Large intestine (tissue), 3 donors: ENCODE data around the gene NCOA7. TPM values are rescaled to one million over a fixed set of nuclear protein-coding genes. Genes with fewer than 3 reads are reported as not detected.
A peak's percentile ranks its signal among the peaks of the same experiment; 100 is the strongest.

Source experiments
- DNase-seq, 2 donors: peaks; one replicate each; pipeline versions ENCODE4 v3.0.0 to v3.0.0-alpha.2; 2013
- H3K27ac ChIP-seq: one replicate; pipeline ENCODE4 v1.5.1; 2013; ENCODE audit warnings: low read length
- H3K27me3 ChIP-seq: 2 replicates; pipeline ENCODE4 v1.6.1; 2013; ENCODE audit warnings: low read length; ENCODE audit not compliant: control insufficient read depth, insufficient read depth
- H3K36me3 ChIP-seq: 2 replicates; pipeline ENCODE4 v1.6.1; 2013; ENCODE audit warnings: low read length; ENCODE audit not compliant: control insufficient read depth, insufficient read depth
- H3K4me1 ChIP-seq: one replicate; pipeline ENCODE4 v1.6.1; 2013; ENCODE audit warnings: low read length; ENCODE audit not compliant: control insufficient read depth, insufficient read depth
- H3K4me3 ChIP-seq: one replicate; pipeline ENCODE4 v1.5.1; 2013; ENCODE audit warnings: low read length
- H3K9me3 ChIP-seq: one replicate; pipeline ENCODE4 v1.6.1; 2013; ENCODE audit warnings: mild to moderate bottlenecking, low read depth, low read length, moderate library complexity; ENCODE audit not compliant: control insufficient read depth
- WGBS: methylation state at CpG from one replicate; pipeline ENCODE4 v1.1.5; 2013; ENCODE audit warnings: low lambda C conversion rate; ENCODE audit not compliant: insufficient coverage; 5-methylcytosine and 5-hydroxymethylcytosine counted together
- polyA plus RNA-seq: library from polyadenylated mRNA; unstranded; fragments of 120-200 nt; gene quantifications from one replicate; pipeline ENCODE4 v1.2.1, GENCODE V29; 2013

The NCOA7 gene
- polyA plus RNA-seq, 1 donor: 78.7 TPM

DNA sequence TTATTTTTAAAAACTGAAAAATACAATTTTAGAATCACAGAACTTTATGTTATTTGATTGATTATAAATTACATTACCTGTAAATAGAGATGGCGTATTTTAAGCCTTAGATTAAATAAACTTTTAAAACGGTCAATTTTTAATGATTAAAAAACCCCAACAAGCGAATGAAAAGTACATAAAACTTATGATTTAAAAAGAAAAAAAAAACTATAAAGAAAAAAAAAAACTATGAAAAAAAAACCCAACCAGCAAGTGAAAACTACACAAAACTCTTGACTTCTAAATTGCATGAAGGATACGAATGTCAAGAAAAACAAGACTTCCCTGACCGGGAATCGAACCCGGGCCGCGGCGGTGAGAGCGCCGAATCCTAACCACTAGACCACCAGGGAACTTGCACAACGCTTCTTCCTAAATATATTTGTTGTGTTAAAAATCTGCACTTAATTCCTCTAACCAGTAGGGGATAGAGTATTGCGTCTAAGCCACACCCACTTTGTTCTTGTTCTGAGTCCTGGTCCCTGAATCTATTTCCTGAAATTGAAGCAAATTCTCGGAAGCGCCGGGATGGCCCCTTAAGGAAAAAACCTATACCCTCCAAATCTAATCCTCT is 10.7 kb upstream of the NCOA7 start:
- 85% methylated on average over 3 of the region's 17 CpGs for WGBS
- Histone ChIP-seq H3K4me1 (peaks cover 7% of the 10 kb centered on the region), H3K4me3 (peak overlapping the region; percentile 60), H3K9me3 (no peaks in the 10 kb centered on the region), H3K27me3 (no peaks in the 10 kb centered on the region), H3K36me3 (no peaks in the 10 kb centered on the region), H3K27ac (peak overlapping the region; percentile 95)
- DNase-seq: peak; percentile 90 to 95

DNA sequence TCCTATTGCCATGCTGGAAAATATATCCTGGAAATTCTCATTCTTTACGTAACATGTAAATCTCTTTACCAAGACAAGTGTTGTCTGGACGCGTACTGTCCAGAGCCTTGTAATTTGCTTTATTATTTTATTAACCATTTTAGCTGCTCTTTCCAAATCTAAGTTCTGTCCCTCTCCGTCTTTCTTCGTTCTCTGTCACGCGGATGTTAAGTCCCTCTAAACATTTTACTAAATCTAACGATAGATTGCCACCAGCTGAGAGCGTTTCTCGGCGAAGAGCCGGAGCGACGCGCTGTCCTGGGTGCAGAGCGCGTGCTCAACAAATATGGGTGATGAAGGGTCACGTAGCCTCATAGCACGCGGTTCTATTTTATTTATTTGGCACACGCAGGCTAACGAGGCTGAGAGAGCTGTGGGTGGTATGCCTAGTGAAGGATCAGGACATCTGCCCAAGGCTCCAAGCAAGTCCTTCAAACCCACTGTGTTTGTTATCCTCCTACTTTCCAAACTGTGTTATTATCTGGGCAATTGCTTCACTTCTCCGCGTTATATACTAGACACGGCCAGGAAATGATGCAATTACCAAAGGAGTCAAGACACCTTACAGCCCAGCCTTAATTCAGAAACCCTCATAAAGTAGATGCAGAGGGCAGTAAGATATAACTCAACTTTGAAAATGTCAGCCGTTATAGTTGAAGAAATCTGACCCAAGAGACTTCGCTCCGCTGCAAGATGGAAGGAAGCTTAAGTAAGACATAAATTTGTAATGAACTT is 10.0 kb upstream of the NCOA7 start:
- Histone ChIP-seq H3K27ac (peak overlapping the region; percentile 95), H3K36me3 (no peaks in the 10 kb centered on the region), H3K9me3 (no peaks in the 10 kb centered on the region), H3K4me1 (peaks cover 7% of the 10 kb centered on the region), H3K4me3 (peak overlapping the region; percentile 60), H3K27me3 (no peaks in the 10 kb centered on the region)
- peak; percentile 60 to 91 for DNase-seq
- WGBS: 0% methylated on average over 4 of the region's 28 CpGs

DNA sequence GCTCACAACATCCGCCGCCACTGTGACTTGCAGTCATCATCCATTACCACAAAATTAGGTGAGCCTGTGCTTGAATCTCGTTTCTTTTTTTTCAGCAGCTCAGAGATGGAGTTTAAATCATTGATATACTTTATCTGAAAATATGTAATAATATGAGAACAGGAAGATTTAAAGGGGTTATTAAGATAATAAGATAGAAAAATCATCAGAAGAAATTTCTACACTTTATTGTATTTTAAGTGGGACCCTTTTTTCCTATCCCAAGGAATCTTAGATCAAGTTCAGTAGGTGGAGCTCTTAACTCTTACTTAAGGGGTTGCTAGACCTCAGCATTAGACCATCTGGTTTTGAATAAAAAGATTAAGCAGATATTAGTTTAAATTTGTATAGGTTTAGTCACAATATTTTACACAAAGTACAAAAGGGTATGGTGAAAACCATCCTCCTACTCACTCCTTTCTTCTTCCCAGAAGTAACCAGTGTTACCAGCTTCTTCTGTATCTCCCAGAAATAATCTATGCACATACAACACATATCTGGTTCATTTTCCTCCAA is 9.4 kb upstream of the NCOA7 start:
- H3K4me3 ChIP-seq: peak overlapping the region; percentile 60
- H3K27ac ChIP-seq: peak overlapping the region; percentile 95
- H3K27me3 ChIP-seq: no peaks in the 10 kb centered on the region
- H3K9me3 ChIP-seq: no peaks in the 10 kb centered on the region
- DNase-seq: peak in 1 of 2 donors; percentile 24
- 0% methylated on average over 2 of the region's 3 CpGs for WGBS
- no peaks in the 10 kb centered on the region for H3K36me3 ChIP-seq
- H3K4me1 ChIP-seq: peaks cover 7% of the 10 kb centered on the region

DNA sequence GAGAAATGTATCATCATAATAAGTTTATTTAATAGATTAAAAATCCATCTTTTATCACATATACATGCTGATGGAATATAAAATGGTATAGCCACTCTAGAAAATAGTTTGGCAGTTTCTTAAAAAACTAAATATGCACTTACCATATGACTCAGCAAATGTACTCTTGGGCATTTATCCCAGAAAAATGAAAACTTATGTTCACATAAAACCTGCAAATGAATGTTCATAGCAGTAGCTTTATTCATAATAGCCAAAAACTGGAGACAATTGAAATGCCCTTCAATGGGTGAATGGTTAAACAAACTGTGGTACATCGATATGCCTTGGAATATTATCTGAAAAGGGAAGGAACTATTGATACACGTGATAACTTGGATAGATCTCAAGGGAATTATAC is 6.4 kb upstream of the NCOA7 start:
- no peak for DNase-seq
- no CpG with 5 or more reads among the region's 2 CpGs for WGBS
- Histone ChIP-seq H3K27ac (no peak overlapping the region), H3K4me1 (peaks cover 6% of the 10 kb centered on the region), H3K36me3 (no peaks in the 10 kb centered on the region), H3K9me3 (no peaks in the 10 kb centered on the region), H3K4me3 (no peak overlapping the region), H3K27me3 (no peaks in the 10 kb centered on the region)

DNA sequence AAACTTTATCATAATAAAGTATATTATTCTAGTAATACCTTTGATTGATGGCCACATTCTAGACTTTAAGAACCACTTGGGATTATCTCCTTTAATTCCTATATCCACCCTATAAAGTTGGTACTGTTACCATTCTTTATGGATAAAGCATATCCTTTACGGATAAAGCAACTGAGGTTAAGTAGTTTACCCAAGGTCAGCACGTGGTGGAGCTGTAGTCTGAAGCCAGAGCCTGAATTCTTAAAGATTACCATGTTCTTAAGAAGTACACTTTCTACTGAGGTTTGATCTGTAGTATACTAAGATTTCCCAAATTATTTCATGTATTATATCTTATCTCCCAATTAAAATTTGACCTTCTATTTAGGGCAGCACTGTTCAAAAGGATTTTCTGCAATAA is 3.0 kb upstream of the NCOA7 start:
- Histone ChIP-seq H3K27me3 (no peaks in the 10 kb centered on the region), H3K9me3 (no peaks in the 10 kb centered on the region), H3K27ac (no peak overlapping the region), H3K36me3 (no peaks in the 10 kb centered on the region), H3K4me3 (no peak overlapping the region), H3K4me1 (peaks cover 14% of the 10 kb centered on the region)
- DNase-seq: peak in 1 of 2 donors; percentile 44
- WGBS: no CpG with 5 or more reads among the region's 2 CpGs

DNA sequence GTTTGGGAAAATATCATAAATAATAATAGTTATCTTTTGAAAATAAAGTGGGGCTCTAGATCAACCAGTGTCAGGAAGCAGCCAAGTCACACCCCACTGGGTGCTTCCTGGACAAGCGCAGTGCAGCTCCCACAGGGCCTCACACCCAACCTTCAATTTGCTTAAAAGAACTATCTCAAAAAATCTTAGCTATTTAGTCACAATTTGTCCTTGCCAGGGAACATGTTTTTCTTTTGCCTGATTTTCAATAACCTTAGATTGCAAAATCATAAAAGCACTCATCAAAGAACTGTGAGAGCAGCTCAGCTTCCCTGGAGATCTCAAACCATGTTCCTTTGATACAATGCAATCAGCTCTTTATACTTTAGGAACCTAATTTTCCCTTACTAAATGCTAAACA is 1.6 kb upstream of the NCOA7 start:
- DNase-seq: no peak
- Histone ChIP-seq H3K4me1 (peaks cover 14% of the 10 kb centered on the region), H3K36me3 (no peaks in the 10 kb centered on the region), H3K4me3 (no peak overlapping the region), H3K27me3 (no peaks in the 10 kb centered on the region), H3K27ac (peak overlapping the region; percentile 97), H3K9me3 (no peaks in the 10 kb centered on the region)
- WGBS: no CpG with 5 or more reads among the region's 1 CpG

DNA sequence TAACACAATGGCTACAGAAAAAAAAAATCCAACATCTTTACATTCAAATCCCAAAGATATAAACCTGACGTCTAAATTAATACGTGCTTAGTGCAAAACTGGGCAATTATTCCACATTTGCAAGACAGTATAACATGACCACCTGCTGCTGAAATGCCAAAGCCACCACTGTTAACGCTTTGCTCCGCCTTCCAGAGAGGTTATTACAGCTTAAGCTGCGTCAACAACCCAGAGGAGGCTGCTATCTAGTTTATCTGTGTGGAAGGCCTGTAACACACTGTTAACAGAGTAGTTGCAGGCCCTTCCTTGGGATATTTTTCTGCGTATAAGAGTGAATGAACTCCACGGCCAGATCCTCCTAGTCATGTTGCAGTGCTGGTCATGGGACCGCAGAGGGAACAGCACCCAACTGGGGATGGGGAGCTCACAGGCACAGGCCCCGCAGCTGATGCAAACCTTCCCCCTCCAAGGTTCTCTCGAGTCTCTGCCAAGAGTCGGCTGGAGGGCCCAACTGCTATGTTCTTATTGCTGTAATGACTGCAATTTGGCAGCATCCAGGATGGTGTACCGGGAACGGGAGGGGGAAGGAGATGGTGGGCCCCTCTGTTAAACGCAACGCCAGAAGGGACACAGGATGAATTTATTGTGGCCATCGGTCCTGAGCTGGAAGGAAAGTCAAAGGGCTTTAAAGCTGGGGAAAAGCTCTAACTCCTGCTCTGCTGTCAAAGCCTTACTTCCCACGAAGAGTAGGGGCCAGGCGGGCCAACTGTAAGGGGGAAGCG is 993 bp upstream of the NCOA7 start:
- Histone ChIP-seq H3K9me3 (no peaks in the 10 kb centered on the region), H3K27ac (peak overlapping the region; percentile 97), H3K4me1 (peaks cover 14% of the 10 kb centered on the region), H3K4me3 (peak overlapping the region; percentile 91), H3K27me3 (no peaks in the 10 kb centered on the region), H3K36me3 (no peaks in the 10 kb centered on the region)
- WGBS: no CpG with 5 or more reads among the region's 19 CpGs
- DNase-seq: peak; percentile 63 to 87

DNA sequence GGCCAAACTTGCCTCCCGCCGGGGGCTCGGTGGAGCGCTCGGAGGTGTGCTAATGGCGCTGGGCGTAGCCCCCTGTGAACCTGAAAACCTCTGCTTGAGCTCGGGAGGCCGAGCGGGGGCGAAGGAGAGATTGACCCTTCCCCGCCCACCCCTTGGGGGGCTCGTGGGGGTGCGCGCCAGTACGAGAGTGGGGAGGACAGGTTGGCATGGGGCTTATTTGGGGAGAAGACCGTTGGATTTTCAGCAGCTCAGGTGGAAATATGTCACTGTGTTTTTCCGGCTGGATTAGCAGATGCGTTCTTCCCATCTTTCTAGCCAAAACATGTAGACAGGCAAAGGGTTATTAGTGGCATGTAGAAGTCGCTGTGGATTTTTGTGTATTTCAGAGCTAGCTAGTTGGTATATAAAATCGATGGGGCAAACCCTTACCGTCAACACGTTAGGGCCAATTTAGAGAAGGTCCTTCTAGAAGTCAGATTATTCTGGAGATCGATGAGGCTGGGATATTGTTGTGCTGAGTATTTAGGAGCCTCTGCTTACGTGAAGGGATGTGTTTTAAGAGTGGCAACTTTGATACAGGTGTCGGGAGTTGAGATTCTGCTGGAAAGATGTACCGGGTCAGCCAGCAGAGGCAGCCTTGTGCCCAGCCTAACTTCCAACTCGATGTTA is 525 bp downstream of the NCOA7 start:
- no CpG with 5 or more reads among the region's 28 CpGs for WGBS
- Histone ChIP-seq H3K9me3 (no peaks in the 10 kb centered on the region), H3K4me1 (peaks cover 14% of the 10 kb centered on the region), H3K27me3 (no peaks in the 10 kb centered on the region), H3K27ac (peak overlapping the region; percentile 97), H3K36me3 (no peaks in the 10 kb centered on the region), H3K4me3 (peak overlapping the region; percentile 91)
- peak; percentile 54 to 80 for DNase-seq

DNA sequence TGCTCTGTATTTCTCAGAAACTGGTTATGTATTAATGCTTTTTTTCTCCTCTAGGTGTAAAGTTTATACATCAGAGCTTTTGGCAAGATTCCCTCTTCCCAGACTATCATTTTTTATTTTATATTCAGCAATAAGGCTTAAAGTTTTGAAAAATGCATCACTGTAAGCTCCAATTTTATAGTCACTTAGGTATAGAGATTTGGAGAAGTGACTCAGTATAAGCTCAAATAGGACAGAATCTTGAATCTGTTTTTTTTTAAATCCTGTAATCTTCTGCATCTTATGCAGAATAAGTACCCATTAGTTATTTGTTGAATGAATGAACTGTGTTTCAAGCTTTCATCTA is 1.0 kb downstream of the NCOA7 start:
- DNase-seq: no peak
- H3K4me1 ChIP-seq: peaks cover 14% of the 10 kb centered on the region

DNA sequence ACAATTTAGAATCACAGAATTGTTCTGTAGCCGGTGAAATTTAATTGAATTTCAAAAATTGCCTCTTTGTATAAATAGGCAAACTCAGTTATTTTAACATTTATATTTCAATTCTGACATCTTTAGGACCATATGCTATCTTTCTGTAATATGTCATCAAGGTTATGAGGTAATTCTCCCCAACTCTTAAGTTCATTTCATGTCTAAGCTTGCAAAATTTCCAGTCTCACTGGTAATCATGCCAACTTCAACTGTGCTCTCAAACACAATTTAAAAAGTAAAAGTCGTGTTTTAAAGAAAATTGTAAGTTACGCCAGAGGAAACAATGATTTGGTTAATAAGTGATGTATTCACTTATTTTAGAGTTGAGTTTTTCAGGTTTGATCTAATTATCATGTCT is 1.4 kb downstream of the NCOA7 start:
- H3K9me3 ChIP-seq: no peaks in the 10 kb centered on the region
- peak overlapping the region; percentile 91 for H3K4me3 ChIP-seq
- 53% methylated on average over 2 of the region's 3 CpGs for WGBS
- no peak overlapping the region for H3K27ac ChIP-seq
- peaks cover 17% of the 10 kb centered on the region for H3K4me1 ChIP-seq
- no peaks in the 10 kb centered on the region for H3K36me3 ChIP-seq
- no peak for DNase-seq
- H3K27me3 ChIP-seq: no peaks in the 10 kb centered on the region

More for the DNA sequence above, 1.0 kb downstream of the NCOA7 start:
- no peaks in the 10 kb centered on the region for H3K36me3 ChIP-seq
- H3K9me3 ChIP-seq: no peaks in the 10 kb centered on the region
- H3K4me3 ChIP-seq: peak overlapping the region; percentile 91
- no peaks in the 10 kb centered on the region for H3K27me3 ChIP-seq
- peak overlapping the region; percentile 97 for H3K27ac ChIP-seq
